ENCODE results near the gene NR4A1. TPM values are rescaled to one million over a fixed set of nuclear protein-coding genes. Genes with fewer than 3 reads are reported as not detected.

Gene NR4A1
- total RNA-seq, 1 donor from 2014 or later = 21.7 TPM

- Mint-ChIP-seq H3K36me3 (ENCODE audit: insufficient read depth) (no peaks in the 10 kb centered on the region), H3K4me3 (ENCODE audit: low read depth) (no peak overlapping the region), H3K27ac (no peak overlapping the region), H3K4me1 (ENCODE audit: low read depth) (peaks cover 3% of the 10 kb centered on the region), H3K9me3 (ENCODE audit: low read depth) (no peaks in the 10 kb centered on the region), H3K27me3 (peaks cover 17% of the 10 kb centered on the region)
- no peak for TF ChIP-seq CTCF (IDR thresholded peaks at IDR 0.05; ENCODE audit: unreplicated experiment)
- DNase-seq (ENCODE audit: low spot score, unreplicated experiment) = no peak
These were observed 10.4 kb downstream of the NR4A1 start for GRCh38 chr12:52061470-52062166.

- DNase-seq (ENCODE audit: low spot score, unreplicated experiment) = no peak
- Mint-ChIP-seq H3K36me3 (ENCODE audit: insufficient read depth) (no peaks in the 10 kb centered on the region), H3K4me1 (ENCODE audit: low read depth) (peaks cover 3% of the 10 kb centered on the region), H3K9me3 (ENCODE audit: low read depth) (no peaks in the 10 kb centered on the region), H3K4me3 (ENCODE audit: low read depth) (no peak overlapping the region), H3K27me3 (peaks cover 23% of the 10 kb centered on the region), H3K27ac (peak overlapping the region; percentile 45)
- no peak for TF ChIP-seq CTCF (IDR thresholded peaks at IDR 0.05; ENCODE audit: unreplicated experiment)
These were observed 11.2 kb downstream of the NR4A1 start for GRCh38 chr12:52062167-52063081.

- H3K27ac Mint-ChIP-seq = no peak overlapping the region
- no peaks in the 10 kb centered on the region for H3K36me3 Mint-ChIP-seq (ENCODE audit: insufficient read depth)
- no peak for DNase-seq (ENCODE audit: low spot score, unreplicated experiment)
- peaks cover 3% of the 10 kb centered on the region for H3K4me1 Mint-ChIP-seq (ENCODE audit: low read depth)
- TF ChIP-seq CTCF (IDR thresholded peaks at IDR 0.05; ENCODE audit: unreplicated experiment) = no peak
- peaks cover 23% of the 10 kb centered on the region for H3K27me3 Mint-ChIP-seq
- H3K9me3 Mint-ChIP-seq (ENCODE audit: low read depth) = no peaks in the 10 kb centered on the region
- no peak overlapping the region for H3K4me3 Mint-ChIP-seq (ENCODE audit: low read depth)
These were observed 12.1 kb downstream of the NR4A1 start for GRCh38 chr12:52063082-52063924.

- H3K4me3 Mint-ChIP-seq (ENCODE audit: low read depth) = no peak overlapping the region
- peaks cover 3% of the 10 kb centered on the region for H3K4me1 Mint-ChIP-seq (ENCODE audit: low read depth)
- H3K27me3 Mint-ChIP-seq = peaks cover 23% of the 10 kb centered on the region
- no peak for TF ChIP-seq CTCF (IDR thresholded peaks at IDR 0.05; ENCODE audit: unreplicated experiment)
- H3K36me3 Mint-ChIP-seq (ENCODE audit: insufficient read depth) = no peaks in the 10 kb centered on the region
- no peak overlapping the region for H3K27ac Mint-ChIP-seq
- no peak for DNase-seq (ENCODE audit: low spot score, unreplicated experiment)
- no peaks in the 10 kb centered on the region for H3K9me3 Mint-ChIP-seq (ENCODE audit: low read depth)
These were observed 12.9 kb downstream of the NR4A1 start for GRCh38 chr12:52063981-52064649.

Data from progenitor cell of endocrine pancreas (in vitro differentiated cells).